Middle frontal gyrus (tissue), 1 donor: ENCODE measurements around the gene OR52K2.
"Not testable (repeated sequence)": the region's sequence is repeated elsewhere in the genome, so short reads cannot be mapped to it uniquely, and the experiment has no call there.

Experiments
- DNase-seq: peaks from one replicate; pipeline ENCODE4 v3.0.0-alpha.2; 2015; ENCODE audit warnings: low spot score; ENCODE audit errors: extremely low spot score

Gene OR52K2

GRCh38 chr11:4480577-4481239 lies 31.6 kb downstream of the OR52K2 start:
- DNase-seq = no peak

- no peak for DNase-seq
These were observed 32.1 kb downstream of the OR52K2 start for GRCh38 chr11:4481240-4481582.

- DNase-seq = no peak
These were observed 33.4 kb downstream of the OR52K2 start, which contains the start of gene OR52K1 for GRCh38 chr11:4482445-4482844. OR52K1 (plus strand) TSS chr11:4482646; CDS start chr11:4488901, 6,255 bp downstream.

- no peak for DNase-seq
These were observed 35.2 kb downstream of the OR52K2 start for GRCh38 chr11:4484310-4484709.

GRCh38 chr11:4491405-4491804 lies 42.3 kb downstream of the OR52K2 start:
- DNase-seq = not testable (repeated sequence)

- DNase-seq = no peak
These were observed 42.9 kb downstream of the OR52K2 start for GRCh38 chr11:4491878-4492606.

GRCh38 chr11:4493480-4493818 lies 44.4 kb downstream of the OR52K2 start:
- DNase-seq = no peak

- DNase-seq = no peak
These were observed 46.4 kb downstream of the OR52K2 start for GRCh38 chr11:4495487-4495886.

GRCh38 chr11:4495986-4496385 lies 46.9 kb downstream of the OR52K2 start:
- DNase-seq = no peak

- no peak for DNase-seq
These were observed 47.6 kb downstream of the OR52K2 start for GRCh38 chr11:4496557-4497248.
